Fibroblast of villous mesenchyme (primary cell): ENCODE results near the gene ZNF423. TPM values are rescaled to one million over a fixed set of nuclear protein-coding genes. Genes with fewer than 3 reads are reported as not detected.

Experiments
- DNase-seq: peaks from one replicate; pipeline ENCODE4 v3.0.0-alpha.2; 2010; ENCODE audit warnings: low read depth
- H3K4me3 ChIP-seq: 2 replicates; pipeline ENCODE4 v1.5.1; 2011; ENCODE audit warnings: low read depth, mild to moderate bottlenecking, low read length
- total RNA-seq: library from RNA; depleted of rRNA; stranded (reverse); fragments of >200 nt; gene quantifications from 2 replicates; pipeline ENCODE4 v1.2.3, GENCODE V29; 2012
- TF ChIP-seq, protein P1 (sequence below): IDR thresholded peaks from 2 replicates; pipeline ENCODE4 v1.5.1; 2012; ENCODE audit warnings: low read depth, mild to moderate bottlenecking, low read length; ENCODE audit not compliant: insufficient read depth

The ZNF423 gene
- total RNA-seq, 1 donor = 0.43 TPM

DNA sequence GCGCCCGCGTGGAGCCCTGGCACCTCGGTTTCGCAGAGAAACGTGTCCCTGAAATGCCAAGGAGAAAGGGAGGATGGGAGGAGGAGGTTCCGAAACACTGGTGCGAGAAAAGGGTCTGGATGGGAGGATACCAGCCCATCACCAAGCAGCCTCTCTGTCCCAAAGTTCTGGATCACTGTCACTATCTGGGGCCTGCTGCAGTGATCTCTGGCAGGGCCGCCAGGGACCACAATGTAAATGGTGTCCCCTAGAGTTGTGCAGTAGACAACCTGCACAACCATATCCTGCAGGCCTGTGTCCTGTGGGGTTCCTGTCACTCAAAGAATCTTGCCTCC is 253.0 kb downstream of the ZNF423 start:
- TF ChIP-seq, protein P1, sequence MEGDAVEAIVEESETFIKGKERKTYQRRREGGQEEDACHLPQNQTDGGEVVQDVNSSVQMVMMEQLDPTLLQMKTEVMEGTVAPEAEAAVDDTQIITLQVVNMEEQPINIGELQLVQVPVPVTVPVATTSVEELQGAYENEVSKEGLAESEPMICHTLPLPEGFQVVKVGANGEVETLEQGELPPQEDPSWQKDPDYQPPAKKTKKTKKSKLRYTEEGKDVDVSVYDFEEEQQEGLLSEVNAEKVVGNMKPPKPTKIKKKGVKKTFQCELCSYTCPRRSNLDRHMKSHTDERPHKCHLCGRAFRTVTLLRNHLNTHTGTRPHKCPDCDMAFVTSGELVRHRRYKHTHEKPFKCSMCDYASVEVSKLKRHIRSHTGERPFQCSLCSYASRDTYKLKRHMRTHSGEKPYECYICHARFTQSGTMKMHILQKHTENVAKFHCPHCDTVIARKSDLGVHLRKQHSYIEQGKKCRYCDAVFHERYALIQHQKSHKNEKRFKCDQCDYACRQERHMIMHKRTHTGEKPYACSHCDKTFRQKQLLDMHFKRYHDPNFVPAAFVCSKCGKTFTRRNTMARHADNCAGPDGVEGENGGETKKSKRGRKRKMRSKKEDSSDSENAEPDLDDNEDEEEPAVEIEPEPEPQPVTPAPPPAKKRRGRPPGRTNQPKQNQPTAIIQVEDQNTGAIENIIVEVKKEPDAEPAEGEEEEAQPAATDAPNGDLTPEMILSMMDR = no peak
- no peak overlapping the region for H3K4me3 ChIP-seq
- DNase-seq = no peak

DNA sequence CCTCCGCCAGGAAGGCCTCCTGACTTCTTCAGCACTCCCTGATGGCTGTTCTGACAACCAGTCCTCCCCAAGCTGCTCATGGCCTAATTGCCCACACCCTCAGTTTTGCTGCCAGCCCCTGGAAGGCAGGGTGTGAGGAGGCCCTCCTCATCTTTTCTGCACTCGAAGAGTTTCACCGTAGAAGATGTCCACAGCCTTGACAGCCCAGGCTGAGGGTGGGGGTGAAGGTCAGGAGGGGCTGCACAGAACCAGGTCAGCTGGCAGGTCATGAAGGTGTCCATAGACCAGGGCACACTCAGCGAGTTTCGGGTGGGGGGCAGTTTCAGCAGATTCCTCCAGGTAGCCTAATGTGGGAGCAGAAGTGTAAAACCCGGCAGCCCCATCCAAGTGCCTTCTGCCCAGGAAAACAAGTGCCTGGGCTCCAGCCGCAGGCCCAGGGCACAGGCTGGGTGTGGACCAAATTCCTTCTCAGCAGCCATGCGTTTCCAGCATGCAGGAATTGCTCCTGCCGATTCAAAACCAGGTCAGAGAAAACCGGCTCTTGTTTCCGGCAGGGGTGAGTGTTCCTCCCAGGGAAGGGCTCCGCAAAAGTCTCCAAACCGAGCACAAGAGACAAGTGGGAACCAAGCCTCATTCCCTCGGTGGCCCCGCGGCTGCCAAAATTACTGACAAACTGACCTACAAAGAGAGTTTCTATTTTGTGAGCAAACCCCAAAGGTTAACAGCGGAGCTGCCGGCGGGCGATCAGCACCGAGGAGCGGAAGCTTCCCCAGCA is 253.5 kb downstream of the ZNF423 start:
- TF ChIP-seq, protein P1 = no peak
- no peak overlapping the region for H3K4me3 ChIP-seq
- DNase-seq = no peak

DNA sequence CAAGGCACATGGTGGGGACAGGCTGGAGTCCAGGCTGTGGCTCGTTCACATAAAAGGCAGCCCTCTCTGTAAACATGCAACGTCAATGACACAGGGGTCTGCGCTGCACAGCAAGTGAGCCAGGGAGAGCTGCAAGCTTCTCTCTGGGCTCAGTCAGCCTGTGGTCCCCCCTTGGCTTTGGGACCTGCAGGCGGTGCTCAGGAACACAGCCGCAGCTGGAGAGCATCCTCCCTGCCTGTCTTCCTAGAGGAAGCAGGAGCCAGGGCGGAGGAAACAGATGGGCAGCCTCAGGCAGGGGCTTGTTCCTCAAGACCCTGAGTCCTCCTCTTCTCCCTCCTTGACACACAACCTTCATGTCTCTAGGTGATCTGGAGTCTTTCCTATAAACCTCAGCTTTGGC is 254.3 kb downstream of the ZNF423 start:
- H3K4me3 ChIP-seq = no peak overlapping the region
- DNase-seq = no peak
- TF ChIP-seq, protein P1 = no peak

DNA sequence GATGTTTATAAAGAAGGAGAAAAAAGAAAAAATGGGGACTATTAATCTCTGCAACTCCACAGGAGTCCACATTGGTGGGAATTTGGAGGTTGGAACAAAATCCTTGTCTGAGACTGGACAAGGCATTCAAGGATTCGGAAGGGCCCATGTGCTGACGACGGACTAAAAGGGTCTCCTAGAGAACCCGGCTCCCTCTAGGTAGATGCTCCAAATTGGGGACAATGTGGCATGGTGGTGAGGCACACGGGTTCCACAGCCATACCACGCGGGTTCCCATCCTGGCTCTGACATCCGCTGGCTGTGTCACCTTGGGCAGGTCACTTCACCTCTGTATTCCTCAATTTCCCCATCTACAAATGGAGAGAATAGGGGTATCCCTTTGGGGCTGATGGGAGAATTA is 254.9 kb downstream of the ZNF423 start:
- H3K4me3 ChIP-seq = no peak overlapping the region
- DNase-seq = no peak
- TF ChIP-seq, protein P1 = no peak

DNA sequence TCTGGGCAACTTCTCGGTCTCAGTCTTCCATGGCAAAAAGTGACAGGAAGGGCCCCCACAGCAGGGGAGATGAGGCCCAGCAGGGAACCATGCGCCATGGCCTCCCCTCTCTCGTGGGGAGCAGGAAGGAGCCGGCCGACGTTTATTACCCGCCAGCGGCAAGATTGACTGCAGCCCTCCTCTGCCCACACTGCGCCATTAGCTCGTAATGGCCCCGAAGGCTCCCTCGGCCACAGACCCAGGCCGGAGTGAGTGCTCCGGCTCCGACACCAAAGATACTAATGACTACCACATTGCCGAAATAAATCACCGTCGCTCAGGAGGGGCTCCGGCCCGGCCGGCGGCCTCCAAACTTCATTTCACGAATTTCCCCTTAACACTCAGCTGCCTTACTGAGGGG is 255.4 kb downstream of the ZNF423 start:
- no peak overlapping the region for H3K4me3 ChIP-seq
- no peak for DNase-seq
- TF ChIP-seq, protein P1 = no peak

DNA sequence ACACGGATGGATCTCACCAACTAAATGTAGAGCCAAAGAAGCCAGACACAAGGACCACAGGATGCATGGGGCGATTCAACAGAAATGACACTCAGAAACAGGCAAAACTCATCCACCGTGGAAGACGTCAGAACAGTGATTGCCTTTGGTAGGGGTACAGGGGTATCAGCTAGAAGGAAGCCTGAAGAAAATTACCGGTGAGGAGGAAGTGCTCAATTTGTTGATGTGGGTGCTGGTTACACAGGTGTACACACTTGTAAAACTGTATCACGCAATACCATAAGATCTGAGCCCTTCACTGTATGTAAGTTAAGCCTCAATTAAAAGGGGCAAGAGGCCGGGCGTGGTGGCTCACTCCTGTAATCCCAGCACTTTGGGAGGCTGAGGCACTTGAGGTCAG is 256.2 kb downstream of the ZNF423 start:
- H3K4me3 ChIP-seq = no peak overlapping the region
- DNase-seq = no peak
- TF ChIP-seq, protein P1 = no peak

DNA sequence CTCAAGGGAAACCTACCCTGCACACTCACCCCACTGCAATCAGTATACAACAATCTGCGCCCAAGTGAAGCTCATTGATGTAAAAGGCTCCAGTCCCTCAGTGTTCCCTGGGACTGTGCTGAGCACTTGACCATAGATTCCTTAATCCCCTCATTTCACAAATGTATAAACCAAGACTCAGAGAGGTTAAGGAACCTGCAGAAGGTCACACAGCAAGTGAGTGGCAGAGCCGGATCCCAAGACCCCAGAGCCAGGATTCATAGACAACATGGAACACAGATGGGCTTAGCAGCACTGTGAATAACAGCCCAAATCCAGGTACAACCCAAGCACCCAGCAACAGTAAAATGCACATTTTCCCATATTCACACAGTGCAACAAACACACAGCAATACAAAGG is 256.6 kb downstream of the ZNF423 start:
- no peak for DNase-seq
- TF ChIP-seq, protein P1 = no peak
- no peak overlapping the region for H3K4me3 ChIP-seq
